Fibroblast of lung (primary cell): Measurements from ENCODE around the gene DSTN.

Experiments
- EZH2 ChIP-seq: IDR thresholded peaks from 2 replicates; pipeline ENCODE4 v1.5.1; 2012; ENCODE audit warnings: low read length, control low read depth, mild to moderate bottlenecking; ENCODE audit errors: missing control alignments
- TF ChIP-seq, protein P1 (sequence below), 2 donors: IDR thresholded peaks in 1 of 2; conservative IDR thresholded peaks in 1 of 2; 1 replicate in 1 of 2; 2 replicates in 1 of 2; pipeline ENCODE4 v1.5.1; 2011 to 2012; ENCODE audit warnings: low read length in 2 of 2, control low read depth in 1 of 2, inconsistent platforms in 1 of 2, low read depth in 1 of 2, mild to moderate bottlenecking in 1 of 2

DNA sequence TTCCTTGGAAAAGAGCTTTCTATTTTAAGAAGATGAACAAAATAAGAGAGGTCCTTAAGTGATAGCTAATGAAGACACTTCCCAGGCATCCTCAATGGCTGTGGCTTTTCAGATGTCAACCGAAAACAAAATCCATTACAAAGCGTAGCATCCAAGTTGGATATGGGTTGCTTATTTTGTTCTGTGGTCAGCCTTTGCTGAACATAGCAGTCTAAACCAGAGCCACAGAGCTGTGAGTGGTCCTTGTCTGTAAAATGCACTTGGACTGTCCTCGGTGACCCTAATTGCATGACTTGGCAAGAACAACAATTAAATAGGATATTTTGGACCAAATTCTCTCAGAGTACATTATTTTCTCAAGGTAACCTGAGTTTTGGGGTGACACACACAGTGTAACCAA is 28.3 kb upstream of the DSTN start:
- TF ChIP-seq, protein P1, sequence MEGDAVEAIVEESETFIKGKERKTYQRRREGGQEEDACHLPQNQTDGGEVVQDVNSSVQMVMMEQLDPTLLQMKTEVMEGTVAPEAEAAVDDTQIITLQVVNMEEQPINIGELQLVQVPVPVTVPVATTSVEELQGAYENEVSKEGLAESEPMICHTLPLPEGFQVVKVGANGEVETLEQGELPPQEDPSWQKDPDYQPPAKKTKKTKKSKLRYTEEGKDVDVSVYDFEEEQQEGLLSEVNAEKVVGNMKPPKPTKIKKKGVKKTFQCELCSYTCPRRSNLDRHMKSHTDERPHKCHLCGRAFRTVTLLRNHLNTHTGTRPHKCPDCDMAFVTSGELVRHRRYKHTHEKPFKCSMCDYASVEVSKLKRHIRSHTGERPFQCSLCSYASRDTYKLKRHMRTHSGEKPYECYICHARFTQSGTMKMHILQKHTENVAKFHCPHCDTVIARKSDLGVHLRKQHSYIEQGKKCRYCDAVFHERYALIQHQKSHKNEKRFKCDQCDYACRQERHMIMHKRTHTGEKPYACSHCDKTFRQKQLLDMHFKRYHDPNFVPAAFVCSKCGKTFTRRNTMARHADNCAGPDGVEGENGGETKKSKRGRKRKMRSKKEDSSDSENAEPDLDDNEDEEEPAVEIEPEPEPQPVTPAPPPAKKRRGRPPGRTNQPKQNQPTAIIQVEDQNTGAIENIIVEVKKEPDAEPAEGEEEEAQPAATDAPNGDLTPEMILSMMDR (conservative IDR thresholded peaks at IDR 0.05 in 1 of 2, IDR thresholded peaks at IDR 0.05 in 1 of 2; ENCODE audit: low read depth in 1 of 2, low read length in 2 of 2): no peak
- TF ChIP-seq EZH2: no peak
